Upper lobe of left lung (tissue), 4 donors: ENCODE measurements around the gene NDEL1.

Experiments used
- POLR2A ChIP-seq, 4 donors: fragments of 450-650 bp; IDR thresholded peaks; one replicate each; pipeline ENCODE4 v1.5.1; 2016 to 2017; ENCODE audit warnings: antibody characterized with exemption in 4 of 4, mild to moderate bottlenecking in 2 of 4
- POLR2AphosphoS5 ChIP-seq, 2 donors: sonication (generic); formaldehyde crosslinking; IDR thresholded peaks; one replicate each; pipeline ENCODE4 v1.5.1; 2017; ENCODE audit warnings: antibody characterized with exemption in 2 of 2
- TF ChIP-seq, protein P1 (sequence below), 6 experiments: fragments of 450-650 bp in 4 of 6; fragments of 200-600 bp in 2 of 6; sonication (generic) in 2 of 6; IDR thresholded peaks; one replicate each; pipeline ENCODE4 v1.5.1; 2016 to 2019; ENCODE audit warnings: antibody characterized with exemption in 6 of 6

GRCh38 chr17:8481703-8482102, 46.0 kb downstream of the NDEL1 start:
- TF ChIP-seq, protein P1, sequence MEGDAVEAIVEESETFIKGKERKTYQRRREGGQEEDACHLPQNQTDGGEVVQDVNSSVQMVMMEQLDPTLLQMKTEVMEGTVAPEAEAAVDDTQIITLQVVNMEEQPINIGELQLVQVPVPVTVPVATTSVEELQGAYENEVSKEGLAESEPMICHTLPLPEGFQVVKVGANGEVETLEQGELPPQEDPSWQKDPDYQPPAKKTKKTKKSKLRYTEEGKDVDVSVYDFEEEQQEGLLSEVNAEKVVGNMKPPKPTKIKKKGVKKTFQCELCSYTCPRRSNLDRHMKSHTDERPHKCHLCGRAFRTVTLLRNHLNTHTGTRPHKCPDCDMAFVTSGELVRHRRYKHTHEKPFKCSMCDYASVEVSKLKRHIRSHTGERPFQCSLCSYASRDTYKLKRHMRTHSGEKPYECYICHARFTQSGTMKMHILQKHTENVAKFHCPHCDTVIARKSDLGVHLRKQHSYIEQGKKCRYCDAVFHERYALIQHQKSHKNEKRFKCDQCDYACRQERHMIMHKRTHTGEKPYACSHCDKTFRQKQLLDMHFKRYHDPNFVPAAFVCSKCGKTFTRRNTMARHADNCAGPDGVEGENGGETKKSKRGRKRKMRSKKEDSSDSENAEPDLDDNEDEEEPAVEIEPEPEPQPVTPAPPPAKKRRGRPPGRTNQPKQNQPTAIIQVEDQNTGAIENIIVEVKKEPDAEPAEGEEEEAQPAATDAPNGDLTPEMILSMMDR (IDR thresholded peaks at IDR 0.05), result no peak
- TF ChIP-seq POLR2AphosphoS5 (IDR thresholded peaks at IDR 0.05) (no peak), POLR2A (IDR thresholded peaks at IDR 0.05) (no peak)
